H9 (cell line): ENCODE measurements around the gene PDE3A. TPM values are rescaled to one million over a fixed set of nuclear protein-coding genes. Genes with fewer than 3 reads are reported as not detected.

ENCODE experiments used
- DNase-seq: peaks from one replicate; pipeline ENCODE4 v3.0.0-alpha.2; 2017
- H2AFZ ChIP-seq: one replicate; pipeline ENCODE4 v1.6.1; 2013; ENCODE audit warnings: mild to moderate bottlenecking, low read length, control low read depth, moderate library complexity
- H2AK5ac ChIP-seq: 2 replicates; pipeline ENCODE4 v1.6.1; 2013; ENCODE audit warnings: low read length, control low read depth, mixed read lengths; ENCODE audit not compliant: insufficient read length
- H2BK120ac ChIP-seq: one replicate; pipeline ENCODE4 v1.6.1; 2013; ENCODE audit warnings: low read depth, mild to moderate bottlenecking, low read length, control low read depth, inconsistent platforms; ENCODE audit not compliant: poor library complexity, severe bottlenecking
- H2BK12ac ChIP-seq: 2 replicates; pipeline ENCODE4 v1.6.1; 2013; ENCODE audit warnings: low read length, control low read depth, mixed read lengths, low read depth; ENCODE audit not compliant: insufficient read length
- H2BK15ac ChIP-seq: 2 replicates; pipeline ENCODE4 v1.6.1; 2013; ENCODE audit warnings: low read depth, low read length, control low read depth
- H2BK20ac ChIP-seq: one replicate; pipeline ENCODE4 v1.6.1; 2013; ENCODE audit warnings: low read depth, mild to moderate bottlenecking, low read length, control low read depth, inconsistent platforms; ENCODE audit not compliant: poor library complexity, severe bottlenecking
- H2BK5ac ChIP-seq: 2 replicates; pipeline ENCODE4 v1.6.1; 2013; ENCODE audit warnings: low read length, control low read depth, mixed read lengths; ENCODE audit not compliant: insufficient read length
- H3K14ac ChIP-seq: 2 replicates; pipeline ENCODE4 v1.6.1; 2013; ENCODE audit warnings: low read length, control low read depth; ENCODE audit not compliant: insufficient read depth
- H3K18ac ChIP-seq: 2 replicates; pipeline ENCODE4 v1.6.1; 2013; ENCODE audit warnings: low read depth, mild to moderate bottlenecking, mixed read lengths, low read length, control low read depth; ENCODE audit not compliant: insufficient read length
- H3K23ac ChIP-seq: 2 replicates; pipeline ENCODE4 v1.6.1; 2013; ENCODE audit warnings: low read length, control low read depth, mixed read lengths, low read depth; ENCODE audit not compliant: insufficient read length
- H3K23me2 ChIP-seq: 2 replicates; pipeline ENCODE4 v1.6.1; 2013; ENCODE audit warnings: low read depth, mild to moderate bottlenecking, mixed read lengths, low read length, control low read depth; ENCODE audit not compliant: insufficient read length, poor library complexity, severe bottlenecking
- H3K27ac ChIP-seq: 2 replicates; pipeline ENCODE4 v1.5.1; 2013; ENCODE audit warnings: low read length, control low read depth, mixed read lengths, low read depth; ENCODE audit not compliant: insufficient read length
- H3K27me3 ChIP-seq: 2 replicates; pipeline ENCODE4 v1.6.1; 2013; ENCODE audit warnings: low read length, control low read depth, inconsistent platforms; ENCODE audit not compliant: insufficient read depth
- H3K4ac ChIP-seq: 2 replicates; pipeline ENCODE4 v1.6.1; 2013; ENCODE audit warnings: low read depth, mild to moderate bottlenecking, control low read depth, inconsistent platforms, low read length, moderate library complexity
- H3K4me1 ChIP-seq: 2 replicates; pipeline ENCODE4 v1.6.1; 2013; ENCODE audit warnings: low read length, control low read depth, inconsistent platforms; ENCODE audit not compliant: insufficient read depth
- H3K4me2 ChIP-seq: 2 replicates; pipeline ENCODE4 v1.6.1; 2013; ENCODE audit warnings: low read length, control low read depth, mixed read lengths; ENCODE audit not compliant: insufficient read length, insufficient read depth
- H3K56ac ChIP-seq: 2 replicates; pipeline ENCODE4 v1.6.1; 2013; ENCODE audit warnings: low read depth, mild to moderate bottlenecking, mixed read lengths, low read length, control low read depth; ENCODE audit not compliant: insufficient read length
- H3K79me1 ChIP-seq: 2 replicates; pipeline ENCODE4 v1.6.1; 2013; ENCODE audit warnings: low read depth, mild to moderate bottlenecking, moderate library complexity, low read length, control low read depth, inconsistent platforms; ENCODE audit not compliant: insufficient read depth, poor library complexity, severe bottlenecking
- H3K79me2 ChIP-seq: 2 replicates; pipeline ENCODE4 v1.6.1; 2013; ENCODE audit warnings: low read length, control low read depth, inconsistent platforms; ENCODE audit not compliant: insufficient read depth
- H3K9ac ChIP-seq: 2 replicates; pipeline ENCODE4 v1.6.1; 2013; ENCODE audit warnings: low read length, control low read depth, mixed read lengths; ENCODE audit not compliant: insufficient read length; ENCODE audit errors: extremely low read depth
- H3K9me3 ChIP-seq: one replicate; pipeline ENCODE4 v1.6.1; 2013; ENCODE audit warnings: low read depth, low read length, inconsistent platforms; ENCODE audit not compliant: control insufficient read depth
- H3T11ph ChIP-seq: one replicate; pipeline ENCODE4 v1.6.1; 2013; ENCODE audit warnings: mild to moderate bottlenecking, low read length, control low read depth, inconsistent platforms
- H4K20me1 ChIP-seq: one replicate; pipeline ENCODE4 v1.6.1; 2013; ENCODE audit not compliant: control insufficient read depth, insufficient read length, insufficient read depth
- H4K5ac ChIP-seq: 2 replicates; pipeline ENCODE4 v1.6.1; 2013; ENCODE audit warnings: low read depth, mild to moderate bottlenecking, mixed read lengths, low read length, control low read depth; ENCODE audit not compliant: insufficient read length
- H4K8ac ChIP-seq: replicated peaks from 2 replicates; pipeline ENCODE4 v1.6.1; 2013; ENCODE audit warnings: low read length, control low read depth, mixed read lengths, low read depth; ENCODE audit not compliant: insufficient read length
- H4K91ac ChIP-seq: 2 replicates; pipeline ENCODE4 v1.6.1; 2013; ENCODE audit warnings: low read depth, mild to moderate bottlenecking, moderate library complexity, mixed read lengths, low read length, control low read depth; ENCODE audit not compliant: insufficient read length
- H3K27ac Mint-ChIP-seq, 3 experiments: 2 replicates in 2 of 3; 3 replicates in 1 of 3; pipeline ENCODE4 v1.8.0; 2020 to 2021; ENCODE audit warnings: mixed read lengths in 3 of 3, mild to moderate bottlenecking in 1 of 3, moderate library complexity in 1 of 3
- H3K27me3 Mint-ChIP-seq: 2 replicates; pipeline ENCODE4 v1.8.0; 2021; ENCODE audit warnings: low read depth, mild to moderate bottlenecking, moderate library complexity, mixed read lengths
- H3K36me3 Mint-ChIP-seq, 3 experiments: 2 replicates in 2 of 3; 3 replicates in 1 of 3; pipeline ENCODE4 v1.8.0; 2020 to 2021; ENCODE audit warnings: low read depth in 3 of 3, mixed read lengths in 3 of 3; ENCODE audit not compliant: insufficient read depth in 1 of 3
- H3K4me1 Mint-ChIP-seq, 2 experiments: 2 replicates each; pipeline ENCODE4 v1.8.0; 2020; ENCODE audit warnings: mixed read lengths in 2 of 2
- H3K4me3 Mint-ChIP-seq, 2 experiments: 2 replicates in 1 of 2; 3 replicates in 1 of 2; pipeline ENCODE4 v1.8.0; 2020 to 2021; ENCODE audit warnings: mild to moderate bottlenecking in 2 of 2, mixed read lengths in 2 of 2, moderate library complexity in 1 of 2
- H3K9me3 Mint-ChIP-seq, 2 experiments: 2 replicates in 1 of 2; 3 replicates in 1 of 2; pipeline ENCODE4 v1.8.0; 2020; ENCODE audit warnings: mild to moderate bottlenecking in 2 of 2, mixed read lengths in 2 of 2, moderate library complexity in 1 of 2
- WGBS: extraction: QIAGEN DNeasy Blood & Tissue Kit; methylation state at CpG from one replicate; pipeline ENCODE4 v1.1.7; 2013; ENCODE audit warnings: missing lambda C conversion rate, low lambda C conversion rate, mixed read lengths; ENCODE audit not compliant: insufficient read length; ENCODE audit errors: extremely low coverage; 5-methylcytosine and 5-hydroxymethylcytosine counted together
- total RNA-seq: library from RNA; stranded (reverse); gene quantifications from 2 replicates; pipeline ENCODE4 v1.2.1, GENCODE V29; 2021
- TF ChIP-seq, protein P1 (sequence below): fragments of 200-600 bp; sonication (generic); conservative IDR thresholded peaks from 3 replicates; pipeline ENCODE4 v1.8.0; 2021; ENCODE audit warnings: antibody characterized with exemption, mild to moderate bottlenecking

Gene PDE3A
- total RNA-seq, 1 experiment from 2014 or later = 3.0 TPM

DNA sequence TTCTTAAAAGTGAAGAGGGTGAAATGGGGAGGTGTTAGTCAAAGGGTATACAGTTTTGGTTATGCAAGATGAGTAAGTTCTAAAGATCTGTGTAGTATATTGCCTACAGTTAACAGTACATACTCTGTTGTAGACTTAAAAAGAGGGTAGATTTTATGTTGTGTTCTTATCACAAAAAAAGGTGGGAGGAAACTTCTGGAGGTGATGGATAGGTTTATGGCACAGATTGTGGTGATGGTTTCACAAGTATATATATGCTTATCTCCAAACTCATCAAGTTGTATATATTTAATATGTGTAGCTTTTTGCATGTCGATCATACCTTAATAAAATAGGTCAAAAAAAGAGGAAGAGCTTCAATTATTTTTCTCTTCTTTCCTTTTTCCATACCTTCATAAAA lies 64.0 kb downstream of the PDE3A start:
- Histone ChIP-seq H3K23me2 (no peaks in the 10 kb centered on the region), H2BK120ac (no peak overlapping the region), H4K91ac (no peak overlapping the region), H3K9me3 (no peaks in the 10 kb centered on the region), H3K27ac (no peak overlapping the region), H3K27me3 (no peaks in the 10 kb centered on the region), H2BK5ac (no peak overlapping the region), H3K9ac (no peak overlapping the region), H3K14ac (no peak overlapping the region), H4K5ac (no peak overlapping the region), H3K79me1 (no peaks in the 10 kb centered on the region), H3K4me1 (no peaks in the 10 kb centered on the region; the same call in 1 of the 2 replicates), H3K79me2 (no peaks in the 10 kb centered on the region), H2BK15ac (no peak overlapping the region), H3K4ac (no peak overlapping the region), H4K8ac (no peak overlapping the region), H3K23ac (no peak overlapping the region), H4K20me1 (no peaks in the 10 kb centered on the region), H2BK20ac (no peak overlapping the region), H2BK12ac (no peak overlapping the region), H3K56ac (no peak overlapping the region), H3K4me2 (no peak overlapping the region), H3K18ac (no peak overlapping the region), H3T11ph (no peak overlapping the region), H2AFZ (no peak overlapping the region), H2AK5ac (no peak overlapping the region)
- Mint-ChIP-seq H3K4me3 (no peak overlapping the region), H3K27me3 (no peaks in the 10 kb centered on the region), H3K9me3 (no peaks in the 10 kb centered on the region), H3K4me1 (peaks cover 66 to 69% of the 10 kb centered on the region in 2 experiments), H3K36me3 (no peaks in the 10 kb centered on the region), H3K27ac (peak overlapping the region in 2 of 3 experiments; percentile 16 to 25; a peak in 3 of 7 replicates)
- TF ChIP-seq, protein P1, sequence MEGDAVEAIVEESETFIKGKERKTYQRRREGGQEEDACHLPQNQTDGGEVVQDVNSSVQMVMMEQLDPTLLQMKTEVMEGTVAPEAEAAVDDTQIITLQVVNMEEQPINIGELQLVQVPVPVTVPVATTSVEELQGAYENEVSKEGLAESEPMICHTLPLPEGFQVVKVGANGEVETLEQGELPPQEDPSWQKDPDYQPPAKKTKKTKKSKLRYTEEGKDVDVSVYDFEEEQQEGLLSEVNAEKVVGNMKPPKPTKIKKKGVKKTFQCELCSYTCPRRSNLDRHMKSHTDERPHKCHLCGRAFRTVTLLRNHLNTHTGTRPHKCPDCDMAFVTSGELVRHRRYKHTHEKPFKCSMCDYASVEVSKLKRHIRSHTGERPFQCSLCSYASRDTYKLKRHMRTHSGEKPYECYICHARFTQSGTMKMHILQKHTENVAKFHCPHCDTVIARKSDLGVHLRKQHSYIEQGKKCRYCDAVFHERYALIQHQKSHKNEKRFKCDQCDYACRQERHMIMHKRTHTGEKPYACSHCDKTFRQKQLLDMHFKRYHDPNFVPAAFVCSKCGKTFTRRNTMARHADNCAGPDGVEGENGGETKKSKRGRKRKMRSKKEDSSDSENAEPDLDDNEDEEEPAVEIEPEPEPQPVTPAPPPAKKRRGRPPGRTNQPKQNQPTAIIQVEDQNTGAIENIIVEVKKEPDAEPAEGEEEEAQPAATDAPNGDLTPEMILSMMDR = no peak
- no CpG with 5 or more reads among the region's 1 CpG for WGBS
- DNase-seq = no peak
